Measurements from ENCODE around the gene BNIP5.
"Not testable (repeated sequence)": the region's sequence is repeated elsewhere in the genome, so short reads cannot be mapped to it uniquely, and the experiment has no call there.

BNIP5 gene

DNA sequence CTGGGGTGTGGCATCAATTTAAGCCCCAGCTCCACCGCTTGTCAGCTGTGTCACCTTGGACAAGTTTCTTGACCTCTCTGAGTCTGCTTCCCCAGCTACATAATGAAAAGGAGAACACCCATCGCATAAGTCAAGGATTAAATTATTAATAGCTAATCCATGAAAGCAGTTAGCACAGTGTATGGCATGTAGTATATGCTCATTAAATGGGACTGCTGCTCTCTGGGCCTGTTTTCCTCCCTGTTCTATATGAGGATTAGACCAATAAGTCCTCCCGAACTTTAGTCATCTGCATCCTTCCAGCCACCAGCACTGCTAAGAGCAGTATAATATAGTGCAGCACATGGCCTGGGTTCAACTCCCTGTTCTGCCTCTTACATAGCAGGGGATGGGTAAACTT, 31.1 kb upstream of the BNIP5 start:
- FAIRE-seq (no peak), DNase-seq (ENCODE audit: insufficient read length, low spot score) (no peak)
- TF ChIP-seq, protein P1, sequence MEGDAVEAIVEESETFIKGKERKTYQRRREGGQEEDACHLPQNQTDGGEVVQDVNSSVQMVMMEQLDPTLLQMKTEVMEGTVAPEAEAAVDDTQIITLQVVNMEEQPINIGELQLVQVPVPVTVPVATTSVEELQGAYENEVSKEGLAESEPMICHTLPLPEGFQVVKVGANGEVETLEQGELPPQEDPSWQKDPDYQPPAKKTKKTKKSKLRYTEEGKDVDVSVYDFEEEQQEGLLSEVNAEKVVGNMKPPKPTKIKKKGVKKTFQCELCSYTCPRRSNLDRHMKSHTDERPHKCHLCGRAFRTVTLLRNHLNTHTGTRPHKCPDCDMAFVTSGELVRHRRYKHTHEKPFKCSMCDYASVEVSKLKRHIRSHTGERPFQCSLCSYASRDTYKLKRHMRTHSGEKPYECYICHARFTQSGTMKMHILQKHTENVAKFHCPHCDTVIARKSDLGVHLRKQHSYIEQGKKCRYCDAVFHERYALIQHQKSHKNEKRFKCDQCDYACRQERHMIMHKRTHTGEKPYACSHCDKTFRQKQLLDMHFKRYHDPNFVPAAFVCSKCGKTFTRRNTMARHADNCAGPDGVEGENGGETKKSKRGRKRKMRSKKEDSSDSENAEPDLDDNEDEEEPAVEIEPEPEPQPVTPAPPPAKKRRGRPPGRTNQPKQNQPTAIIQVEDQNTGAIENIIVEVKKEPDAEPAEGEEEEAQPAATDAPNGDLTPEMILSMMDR (IDR thresholded peaks at IDR 0.05; ENCODE audit: insufficient read depth, missing control alignments), result no peak

DNA sequence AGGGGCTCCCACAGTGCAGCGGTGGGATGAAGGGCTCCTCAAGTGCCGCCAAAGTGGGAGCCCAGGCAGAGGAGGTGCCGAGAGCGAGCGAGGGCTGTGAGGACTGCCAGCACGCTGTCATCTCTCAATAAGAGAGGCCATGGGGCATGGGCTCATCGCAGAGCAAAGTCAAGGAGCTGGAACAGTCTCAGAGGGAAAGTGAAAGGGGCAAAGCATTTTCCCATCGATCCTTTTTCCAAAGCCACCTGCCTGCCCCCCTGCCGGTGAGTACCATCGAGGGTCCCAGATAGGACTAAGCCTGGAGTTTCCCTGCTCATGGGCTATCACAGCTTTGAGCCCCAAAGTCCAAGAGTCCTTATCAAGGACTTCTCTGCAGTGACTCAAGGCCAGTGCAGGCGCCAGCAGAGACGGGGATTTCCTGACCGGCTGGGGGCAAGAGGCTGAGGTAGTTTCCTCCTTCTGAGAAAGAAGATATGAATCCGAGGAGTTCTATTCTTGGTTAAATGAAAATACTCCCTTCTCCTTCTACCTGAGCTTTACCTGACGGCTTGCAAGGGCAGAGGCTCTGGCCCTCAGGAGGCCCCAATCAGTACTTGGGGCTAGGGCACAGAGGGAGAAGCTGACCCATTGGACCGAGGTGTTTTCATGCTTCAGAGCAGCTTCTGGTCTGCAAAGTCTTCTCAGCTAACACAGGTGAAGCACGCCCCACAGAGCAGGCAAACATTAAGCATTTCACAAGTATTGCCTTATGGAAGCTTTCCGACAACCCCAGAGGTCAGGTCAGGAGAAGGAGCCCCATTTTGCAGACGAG, 28.2 kb upstream of the BNIP5 start:
- TF ChIP-seq, protein P1 (IDR thresholded peaks at IDR 0.05; ENCODE audit: insufficient read depth, missing control alignments), result no peak
- FAIRE-seq, result no peak
- DNase-seq (ENCODE audit: insufficient read length, low spot score), result no peak

DNA sequence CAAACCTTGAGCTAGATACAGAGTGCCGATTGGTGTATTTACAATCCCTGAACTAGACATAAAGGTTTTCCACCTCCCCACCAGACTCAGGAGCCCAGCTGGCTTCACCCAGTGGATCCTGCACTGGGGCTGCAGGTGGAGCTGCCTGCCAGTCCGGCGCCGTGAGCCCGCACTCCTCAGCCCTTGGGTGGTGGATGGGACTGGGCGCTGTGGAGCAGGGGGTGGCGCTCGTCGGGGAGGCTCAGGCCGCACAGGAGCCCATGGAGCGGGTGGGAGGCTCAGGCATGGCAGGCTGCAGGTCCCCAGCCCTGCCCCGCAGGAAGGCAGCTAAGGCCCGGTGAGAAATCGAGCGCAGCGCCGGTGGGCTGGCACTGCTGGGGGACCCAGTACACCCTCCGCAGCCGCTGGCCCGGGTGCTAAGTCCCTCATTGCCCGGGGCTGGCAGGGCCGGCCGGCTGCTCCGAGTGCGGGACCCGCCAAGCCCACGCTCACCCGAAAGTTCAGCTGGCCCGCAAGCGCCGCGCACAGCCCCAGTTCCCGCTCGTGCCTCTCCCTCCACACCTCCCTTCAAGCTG, 27.5 kb upstream of the BNIP5 start:
- not testable (repeated sequence) for FAIRE-seq; DNase-seq (ENCODE audit: insufficient read length, low spot score)

DNA sequence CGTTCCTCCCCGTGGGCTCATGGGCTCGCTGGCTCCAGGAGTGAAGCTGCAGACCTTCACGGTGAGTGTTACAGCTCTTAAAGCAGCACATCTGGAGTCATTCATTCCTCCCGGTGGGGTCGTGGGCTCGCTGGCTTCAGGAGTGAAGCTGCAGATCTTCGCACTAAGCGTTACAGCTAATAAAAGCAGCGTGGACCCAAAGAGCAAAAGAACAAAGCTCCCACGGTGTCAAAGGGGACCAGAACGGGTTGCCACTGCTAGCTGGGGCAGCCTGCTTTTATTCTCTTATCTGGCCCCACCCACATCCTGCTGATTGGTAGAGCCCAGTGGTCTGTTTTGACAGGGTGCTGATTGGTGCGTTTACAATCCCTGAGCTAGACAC, 26.7 kb upstream of the BNIP5 start:
- FAIRE-seq; DNase-seq (ENCODE audit: insufficient read length, low spot score): not testable (repeated sequence)

DNA sequence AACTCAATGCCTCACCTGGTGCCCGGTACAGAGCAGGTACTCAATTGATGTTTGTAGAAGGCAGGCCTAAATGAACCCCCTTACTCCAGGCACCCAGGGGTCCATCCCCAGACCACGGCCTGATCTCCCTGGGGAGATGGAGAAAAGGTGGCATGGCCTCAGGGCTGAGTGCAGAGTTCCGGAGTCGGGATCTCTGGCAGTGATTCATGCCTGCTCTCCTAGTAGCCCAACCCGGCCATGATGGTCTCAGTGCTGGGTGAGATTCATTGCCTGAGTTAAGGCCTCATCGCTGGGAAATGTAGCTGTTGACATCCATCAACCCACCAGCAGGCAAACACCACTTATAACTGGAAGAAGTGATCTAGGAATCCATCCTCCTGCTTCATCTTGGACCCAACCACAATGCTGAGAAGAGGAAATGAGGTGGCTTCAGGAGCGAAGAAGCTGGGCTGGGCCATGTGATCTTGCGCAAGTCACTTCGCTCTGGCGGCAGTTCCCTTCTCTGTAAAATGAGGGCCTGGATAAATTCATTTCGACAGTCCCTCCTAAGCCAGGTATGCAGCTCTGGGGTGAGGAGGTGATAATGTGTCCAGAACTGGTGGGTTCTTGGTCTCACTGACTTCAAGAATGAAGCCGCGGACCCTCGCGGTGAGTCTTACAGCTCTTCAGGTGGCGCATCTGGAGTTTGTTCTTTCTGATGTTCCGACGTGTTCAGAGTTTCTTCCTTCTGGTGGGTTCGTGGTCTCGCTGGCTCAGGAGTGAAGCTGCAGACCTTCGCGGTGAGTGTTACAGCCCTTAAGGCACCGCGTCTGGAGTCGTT, 26.1 kb upstream of the BNIP5 start:
- no peak for DNase-seq (ENCODE audit: insufficient read length, low spot score)
- TF ChIP-seq, protein P1 (IDR thresholded peaks at IDR 0.05; ENCODE audit: insufficient read depth, missing control alignments), result no peak
- FAIRE-seq, result no peak

DNA sequence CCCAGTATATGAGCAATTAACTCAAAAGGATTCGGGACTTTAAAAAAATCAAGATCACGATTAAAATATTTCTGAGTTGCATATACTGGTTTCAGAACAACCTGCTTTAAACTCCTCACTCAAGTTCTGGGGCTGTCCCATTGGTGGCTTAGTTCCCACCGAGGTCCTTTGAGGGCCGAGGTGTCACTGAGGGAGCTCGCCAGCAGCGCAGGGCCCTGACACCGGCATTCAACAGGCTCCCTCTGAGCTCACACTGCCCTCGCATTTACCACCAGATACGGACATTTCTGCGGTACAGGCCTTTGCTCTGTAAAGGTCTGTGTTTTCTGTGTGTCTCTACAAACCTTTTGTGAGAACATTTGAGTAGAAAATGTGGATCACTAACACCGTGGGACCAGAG, 24.4 kb upstream of the BNIP5 start:
- TF ChIP-seq, protein P1 (IDR thresholded peaks at IDR 0.05; ENCODE audit: insufficient read depth, missing control alignments), result no peak
- FAIRE-seq, result no peak
- DNase-seq (ENCODE audit: insufficient read length, low spot score), result no peak

DNA sequence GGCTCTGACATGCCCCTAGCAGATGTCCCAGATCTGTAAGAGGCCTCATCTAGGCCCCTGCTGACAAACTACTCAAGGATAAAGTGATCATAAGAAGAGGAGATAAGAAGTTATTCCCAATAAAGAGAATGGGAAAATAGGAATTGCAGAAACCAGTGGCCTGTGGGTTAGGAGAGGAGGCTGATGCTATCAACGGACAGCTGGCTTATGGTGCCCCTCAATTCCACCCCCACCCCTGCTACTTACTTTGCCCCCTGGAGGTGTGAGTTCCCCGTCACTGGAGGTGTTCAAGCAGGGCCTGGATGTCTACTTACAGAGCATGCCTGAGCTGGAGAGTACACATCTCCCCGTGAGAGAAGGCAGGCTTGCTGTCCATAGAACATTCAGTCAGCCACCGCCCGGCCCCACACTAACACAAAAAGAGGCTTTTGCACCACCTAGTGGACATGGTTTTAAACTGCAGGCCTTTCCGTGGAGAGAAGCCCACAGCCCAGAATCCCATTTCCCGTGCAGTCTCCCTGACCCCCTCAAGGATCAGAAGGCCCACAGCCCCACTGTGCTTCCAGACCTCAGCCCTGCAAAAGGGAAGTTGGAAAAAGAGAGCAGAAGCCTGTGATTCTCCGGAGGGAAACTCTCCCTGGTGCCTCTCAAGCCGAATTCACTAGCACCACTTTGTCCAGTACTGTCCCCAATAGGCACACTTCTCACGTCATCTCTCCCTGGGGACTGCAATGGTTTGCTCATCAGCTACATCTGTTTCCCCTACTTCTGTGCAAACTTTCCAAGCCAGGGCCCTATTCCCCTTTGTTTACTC, 23.8 kb upstream of the BNIP5 start:
- TF ChIP-seq, protein P1 (IDR thresholded peaks at IDR 0.05; ENCODE audit: insufficient read depth, missing control alignments), result peak; percentile 87
- peak; percentile 75 for DNase-seq (ENCODE audit: insufficient read length, low spot score)
- no peak for FAIRE-seq

Measured in D721Med (cell line).